Measurements from ENCODE around the gene CATSPER3.

The CATSPER3 gene

GRCh38 chr5:135012033-135012588 lies 44.4 kb downstream of the CATSPER3 start:
- no peak for DNase-seq

- DNase-seq: no peak
Measured at GRCh38 chr5:135012951-135013391, 45.3 kb downstream of the CATSPER3 start.

- no peak for DNase-seq
Measured at GRCh38 chr5:135013445-135013844, 45.7 kb downstream of the CATSPER3 start.

- DNase-seq: no peak
Measured at GRCh38 chr5:135013947-135014570, 46.4 kb downstream of the CATSPER3 start.

- no peak for DNase-seq
Measured at GRCh38 chr5:135015942-135016341, 48.2 kb downstream of the CATSPER3 start.

GRCh38 chr5:135016861-135017290 lies 49.2 kb downstream of the CATSPER3 start:
- no peak for DNase-seq

- DNase-seq: no peak
Measured at GRCh38 chr5:135018457-135018856, 50.8 kb downstream of the CATSPER3 start.

GRCh38 chr5:135019314-135019713 lies 51.6 kb downstream of the CATSPER3 start:
- DNase-seq: no peak

- no peak for DNase-seq
Measured at GRCh38 chr5:135020111-135020895, 52.6 kb downstream of the CATSPER3 start.

- no peak for DNase-seq
Measured at GRCh38 chr5:135024956-135025729, 57.4 kb downstream of the CATSPER3 start.

GRCh38 chr5:135025730-135026644 lies 58.3 kb downstream of the CATSPER3 start:
- no peak for DNase-seq

GRCh38 chr5:135026645-135027265 lies 59.0 kb downstream of the CATSPER3 start:
- no peak for DNase-seq

GRCh38 chr5:135027266-135027696 lies 59.6 kb downstream of the CATSPER3 start:
- no peak for DNase-seq

- no peak for DNase-seq
Measured at GRCh38 chr5:135027697-135028615, 60.2 kb downstream of the CATSPER3 start.

GRCh38 chr5:135028791-135029476 lies 61.2 kb downstream of the CATSPER3 start:
- DNase-seq: no peak

GRCh38 chr5:135029477-135030122 lies 61.9 kb downstream of the CATSPER3 start:
- no peak for DNase-seq

- DNase-seq: no peak
Measured at GRCh38 chr5:135030123-135030955, 62.6 kb downstream of the CATSPER3 start.

Measured in NCI-H1436 treated with DMSO at 0.1 percent for 48 hours (cell line).